HG03457 (cell line): Measurements from ENCODE around the gene GP5.

Source experiments
- ATAC-seq: cut with Tn5 transposase; IDR thresholded peaks from one replicate; pipeline ENCODE4 v1.9.1; 2021; ENCODE audit warnings: moderate number of reproducible peaks; ENCODE audit not compliant: unreplicated experiment

GP5 gene

GRCh38 chr3:194399166-194399565, at the start of gene GP5:
Gene GP5, minus strand, starts transcription at chr3:194399266. Its CDS starts 984 bp downstream, at chr3:194398282.
- ATAC-seq = no peak

- no peak for ATAC-seq
Measured at GRCh38 chr3:194447657-194448056, 48.6 kb upstream of the GP5 start.

DNA sequence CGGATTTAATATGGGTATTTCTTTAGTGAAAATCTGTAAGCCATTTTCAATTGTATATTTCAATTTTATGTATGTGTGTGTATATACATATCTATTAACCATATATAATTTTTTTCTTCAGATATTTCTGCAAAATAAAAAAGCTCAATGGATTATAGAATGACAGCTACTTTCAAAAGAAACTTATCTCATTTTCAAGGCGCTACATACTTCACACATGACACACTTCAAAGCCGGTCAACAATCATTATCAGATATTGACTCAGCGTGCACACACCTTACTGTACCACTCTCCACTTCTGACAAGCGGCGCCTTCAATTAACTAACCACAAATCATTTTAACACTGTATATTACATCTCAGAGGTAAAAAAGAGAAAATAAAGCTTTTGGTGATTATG, 48.1 kb upstream of the GP5 start:
- ATAC-seq = no peak

- no peak for ATAC-seq
Measured at GRCh38 chr3:194446754-194447153, 47.7 kb upstream of the GP5 start.

GRCh38 chr3:194446172-194446571, 47.1 kb upstream of the GP5 start:
- no peak for ATAC-seq

DNA sequence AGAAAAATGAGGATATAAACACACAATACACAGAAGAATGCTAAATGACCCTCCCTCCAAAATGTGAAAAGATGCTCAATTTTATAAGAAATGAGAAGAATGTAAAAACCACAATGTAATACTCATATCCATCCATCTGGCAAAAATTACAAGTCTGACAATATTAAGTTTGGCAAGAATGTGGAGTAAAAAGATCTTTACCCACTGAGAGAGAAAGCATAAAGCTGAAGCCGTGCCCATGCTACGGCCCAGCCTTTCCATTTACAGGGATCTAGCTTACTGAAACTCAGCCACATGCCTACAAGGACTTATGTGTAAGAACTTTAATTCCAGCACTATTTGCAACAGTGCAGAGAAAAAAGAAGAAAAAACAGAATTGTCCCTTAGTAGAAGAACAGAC, 44.8 kb upstream of the GP5 start:
- ATAC-seq = no peak

- no peak for ATAC-seq
Measured at GRCh38 chr3:194440756-194441155, 41.7 kb upstream of the GP5 start.

DNA sequence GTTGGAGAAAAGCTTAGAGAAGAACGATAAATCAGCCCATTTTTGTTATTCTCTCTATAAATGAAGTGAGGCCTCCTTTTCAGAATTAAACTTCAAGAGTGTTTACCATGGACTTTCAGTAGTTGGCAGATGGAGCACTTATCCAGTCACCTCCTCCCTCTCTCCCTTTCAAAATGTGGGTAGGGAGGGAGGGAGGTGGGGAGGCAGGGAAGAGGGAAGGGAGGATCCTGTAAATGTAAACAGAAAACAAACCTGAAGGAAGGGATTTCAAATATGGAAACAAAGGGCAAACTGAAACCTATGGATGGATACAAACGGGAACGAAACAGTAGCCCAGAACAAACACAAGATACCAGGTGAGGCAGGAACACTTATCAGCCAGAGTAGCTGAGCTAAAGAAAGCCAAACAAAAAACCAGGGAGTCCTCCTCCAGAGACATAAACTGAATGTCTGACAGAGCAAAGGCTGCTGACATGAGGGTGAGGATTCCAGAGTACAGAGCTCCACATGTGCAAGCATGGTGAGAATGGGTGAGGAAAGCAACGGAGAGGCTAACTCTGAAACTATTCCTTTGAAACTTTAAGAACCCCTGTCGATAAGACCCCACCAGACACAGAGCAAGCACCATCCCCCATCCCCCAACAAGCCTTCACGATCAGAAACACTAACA, 41.0 kb upstream of the GP5 start:
- ATAC-seq = no peak

DNA sequence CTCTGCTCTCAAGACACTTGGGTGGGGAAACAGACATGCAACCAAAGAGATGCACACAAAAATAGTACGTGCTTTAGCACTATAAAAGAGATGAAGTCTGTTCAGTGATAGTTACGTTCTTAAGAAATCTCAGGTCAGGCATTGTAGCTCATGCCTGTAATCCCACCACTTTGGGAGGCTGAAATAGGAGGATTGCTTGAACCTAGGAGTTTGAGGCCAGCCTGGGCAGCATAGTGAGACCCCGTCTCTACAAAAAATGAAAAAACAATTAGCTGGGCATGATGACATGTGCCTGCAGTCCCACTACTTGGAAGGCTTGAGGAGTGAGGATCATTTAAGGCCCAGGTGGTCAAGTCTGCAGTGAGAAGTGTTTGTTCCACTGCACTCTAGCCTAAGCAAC, 35.4 kb upstream of the GP5 start:
- ATAC-seq = no peak

DNA sequence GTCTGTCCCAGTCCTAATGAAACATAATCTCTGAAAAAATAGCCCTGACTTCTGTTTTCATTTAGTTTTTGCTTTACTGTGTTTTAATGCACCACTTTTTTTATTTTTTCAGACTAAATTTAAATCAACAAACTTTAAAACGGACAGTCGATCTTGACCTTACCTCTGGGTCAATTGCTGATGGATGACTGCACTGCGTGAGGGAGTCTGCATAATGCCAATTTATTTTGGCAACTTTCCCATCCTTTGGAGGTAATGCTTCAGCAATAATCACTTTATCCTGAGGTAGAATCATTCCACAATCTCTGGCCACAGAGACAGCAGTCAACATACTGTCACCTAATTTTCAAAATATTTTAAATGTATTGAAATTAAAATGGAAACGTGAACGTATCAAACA, 32.5 kb upstream of the GP5 start:
- no peak for ATAC-seq

GRCh38 chr3:194425399-194425798, 26.3 kb upstream of the GP5 start:
- ATAC-seq = no peak

DNA sequence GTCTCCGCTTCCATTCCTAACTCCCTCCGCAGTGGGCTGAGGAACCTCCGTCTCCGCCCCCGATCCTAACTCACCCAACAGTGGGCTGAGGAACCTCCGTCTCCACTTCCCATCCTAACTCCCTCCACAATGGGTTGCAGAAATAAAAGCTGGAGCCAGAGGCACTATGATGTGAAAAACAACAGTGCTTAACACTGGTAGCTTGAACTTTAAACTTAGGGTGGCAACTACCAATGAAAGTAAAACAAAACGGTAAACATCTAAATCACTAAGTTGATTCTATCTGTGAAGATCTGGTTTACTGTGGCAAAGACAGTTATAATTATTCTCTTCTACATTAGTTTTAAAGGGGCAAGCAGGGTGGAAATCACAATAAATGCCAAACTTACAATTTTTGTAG, 25.9 kb upstream of the GP5 start:
- ATAC-seq = no peak

GRCh38 chr3:194424373-194424772, 25.3 kb upstream of the GP5 start:
- no peak for ATAC-seq

DNA sequence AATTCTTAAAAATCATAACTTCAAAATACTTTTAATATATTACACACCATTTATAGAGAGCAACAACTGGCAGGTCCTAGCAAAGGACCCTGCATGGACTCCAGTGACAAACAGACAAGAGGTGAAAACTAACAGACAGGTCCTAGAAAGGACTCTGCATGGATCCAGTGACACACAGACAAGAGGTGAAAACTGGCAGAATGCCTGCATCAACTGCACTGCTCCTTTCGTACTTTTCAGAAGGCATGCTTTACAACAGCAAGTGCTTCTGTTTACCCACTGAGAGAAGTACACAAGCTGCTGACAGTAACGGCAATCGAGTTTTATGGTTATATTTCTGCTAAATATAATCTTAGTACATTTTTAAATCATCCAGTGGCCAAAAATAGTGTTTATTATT, 24.3 kb upstream of the GP5 start:
- no peak for ATAC-seq

GRCh38 chr3:194422188-194422587, 23.1 kb upstream of the GP5 start:
- no peak for ATAC-seq

DNA sequence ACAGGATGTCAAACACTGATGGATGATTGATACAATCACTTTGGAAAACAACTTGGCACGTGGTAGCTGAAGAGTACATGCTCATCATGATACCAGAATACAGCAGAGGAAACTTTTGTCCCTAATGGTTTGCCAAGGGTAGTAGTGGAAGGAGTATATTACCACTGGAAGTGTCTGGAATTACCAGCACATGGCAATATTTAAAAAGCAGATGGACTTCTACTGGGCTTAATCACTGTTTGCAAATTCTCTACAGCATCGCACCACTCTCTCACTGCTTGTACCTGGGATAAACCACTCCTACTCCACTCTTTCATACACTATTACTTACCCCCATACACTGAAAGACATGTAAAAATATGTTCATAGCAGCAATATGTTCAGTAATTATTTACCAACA, 19.6 kb upstream of the GP5 start:
- no peak for ATAC-seq

- no peak for ATAC-seq
Measured at GRCh38 chr3:194407423-194407822, 8.4 kb upstream of the GP5 start.

DNA sequence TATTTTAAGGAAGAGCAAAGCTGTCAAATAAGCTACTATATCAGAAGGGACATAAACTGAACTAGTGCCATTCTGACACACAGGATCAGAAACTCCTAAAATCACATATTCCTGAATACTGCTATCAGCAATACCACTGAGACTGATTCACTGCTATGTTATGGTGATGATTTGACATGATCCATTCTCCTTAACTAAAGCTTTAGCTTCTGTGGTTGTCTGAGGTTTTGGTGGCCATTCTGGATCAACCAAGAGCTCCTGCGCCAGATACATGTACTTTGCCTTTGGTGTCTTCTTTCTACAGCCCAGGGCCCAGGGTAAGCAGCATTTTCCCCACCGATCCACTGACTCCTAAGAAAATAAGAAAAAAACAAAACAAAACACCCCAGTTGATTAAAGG, 6.7 kb upstream of the GP5 start:
- no peak for ATAC-seq

GRCh38 chr3:194404365-194405140, 5.5 kb upstream of the GP5 start:
- ATAC-seq = no peak

GRCh38 chr3:194401868-194402329, 2.8 kb upstream of the GP5 start:
- no peak for ATAC-seq

- ATAC-seq = no peak
Measured at GRCh38 chr3:194401346-194401745, 2.3 kb upstream of the GP5 start.

DNA sequence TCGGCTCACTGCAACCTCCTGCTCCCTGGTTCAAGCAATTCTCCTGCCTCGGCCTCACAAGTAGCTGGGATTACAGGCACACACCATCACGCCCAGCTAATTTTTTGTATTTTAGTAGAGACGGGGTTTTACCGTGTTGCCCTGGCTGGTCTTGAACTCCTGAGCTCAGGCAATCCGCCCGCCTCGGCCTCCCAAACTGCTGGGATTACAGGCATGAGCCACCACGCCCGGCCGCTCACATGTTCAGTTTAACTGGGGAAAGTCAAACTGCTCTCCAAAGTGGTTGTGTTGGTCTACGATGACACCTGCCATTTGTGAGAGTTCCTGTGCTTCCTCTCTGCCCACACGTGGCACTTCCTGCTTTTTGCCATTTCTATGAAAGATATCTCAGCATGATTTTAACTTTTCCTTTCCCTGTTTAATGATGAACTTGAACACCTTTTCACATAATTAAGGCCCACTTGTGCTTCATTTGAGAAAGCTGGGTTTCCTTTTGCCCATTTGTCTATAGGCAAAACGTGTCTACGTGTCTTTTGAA, 877 bp upstream of the GP5 start:
- ATAC-seq = no peak
